HepG2 (cell line): ENCODE data around the gene ARCN1. TPM values are rescaled to one million over a fixed set of nuclear protein-coding genes. Genes with fewer than 3 reads are reported as not detected.
A peak's percentile ranks its signal among the peaks of the same experiment; 100 is the strongest.

ENCODE experiments used
- ARID4A ChIP-seq: sonication (generic); formaldehyde crosslinking; IDR thresholded peaks from 2 replicates; pipeline ENCODE4 v1.5.0; 2020; ENCODE audit warnings: mild to moderate bottlenecking, missing genetic modification reagents, borderline replicate concordance
- ATF7-NPFF ChIP-seq: sonication (generic); formaldehyde crosslinking; IDR thresholded peaks from 2 replicates; pipeline ENCODE4 v1.8.1; 2023; ENCODE audit warnings: mild to moderate bottlenecking, low read depth, missing genetic modification reagents, moderate library complexity
- CCDC6 ChIP-seq: sonication (generic); formaldehyde crosslinking; IDR thresholded peaks from 2 replicates; pipeline ENCODE4 v1.8.1; 2022; ENCODE audit warnings: mild to moderate bottlenecking, missing genetic modification reagents, moderate library complexity
- LRRFIP1 ChIP-seq: sonication (generic); formaldehyde crosslinking; conservative IDR thresholded peaks from 2 replicates; pipeline ENCODE4 v1.4.0; 2020; ENCODE audit warnings: missing genetic modification reagents
- RARA ChIP-seq: IDR thresholded peaks from 2 replicates; pipeline ENCODE4 v1.6.1; 2016; ENCODE audit warnings: missing genetic modification reagents, missing compliant biosample characterization
- RARG ChIP-seq: sonication (generic); formaldehyde crosslinking; IDR thresholded peaks from 2 replicates; pipeline ENCODE4 v1.4.0; 2020; ENCODE audit warnings: low read depth, mild to moderate bottlenecking, missing genetic modification reagents
- SP5 ChIP-seq: IDR thresholded peaks from 2 replicates; pipeline ENCODE4 v1.6.1; 2016; ENCODE audit warnings: low read depth, borderline replicate concordance
- TMF1 ChIP-seq: sonication (generic); formaldehyde crosslinking; IDR thresholded peaks from 2 replicates; pipeline ENCODE4 v1.8.1; 2022; ENCODE audit warnings: low read depth, missing genetic modification reagents
- ZFP36L2 ChIP-seq: sonication (generic); formaldehyde crosslinking; IDR thresholded peaks from 2 replicates; pipeline ENCODE4 v1.4.0; 2020; ENCODE audit warnings: missing genetic modification reagents
- ZMYM4 ChIP-seq: sonication (generic); formaldehyde crosslinking; IDR thresholded peaks from 2 replicates; pipeline ENCODE4 v1.8.1; 2023; ENCODE audit warnings: mild to moderate bottlenecking, missing genetic modification reagents
- ZNF350 ChIP-seq: sonication (generic); formaldehyde crosslinking; IDR thresholded peaks from 2 replicates; pipeline ENCODE4 v1.4.0; 2020; ENCODE audit warnings: mild to moderate bottlenecking, low read depth, missing genetic modification reagents, borderline replicate concordance
- ZNF703 ChIP-seq: sonication (generic); formaldehyde crosslinking; IDR thresholded peaks from 2 replicates; pipeline ENCODE4 v1.5.1; 2020; ENCODE audit warnings: missing genetic modification reagents, mild to moderate bottlenecking, moderate library complexity, borderline replicate concordance
- polyA plus RNA-seq, 8 experiments: library from polyadenylated mRNA; depleted of rRNA in 3 of 8; stranded (reverse) in 7 of 8; unstranded in 1 of 8; fragments of >200 nt; fragmentation: Illumina TruSeq in 4 of 8; extraction: Trizol in 4 of 8; gene quantifications; 2 replicates each; pipeline versions ENCODE4 v1.2.1 to v1.2.3, GENCODE V29; 2011 to 2016; ENCODE audit warnings: low read depth in 4 of 8, missing spikeins in 1 of 8, mixed read lengths in 1 of 8; ENCODE audit not compliant: insufficient read depth in 1 of 8
- total RNA-seq, 5 experiments: library from RNA; depleted of rRNA; stranded (reverse); fragments of >200 nt; fragmentation: Illumina TruSeq; extraction: Trizol; gene quantifications; 2 replicates each; pipeline ENCODE4 v1.2.3, GENCODE V29; 2016; ENCODE audit warnings: low read depth in 1 of 5
- TF ChIP-seq, protein P1 (sequence below): sonication (generic); formaldehyde crosslinking; IDR thresholded peaks from 2 replicates; pipeline ENCODE4 v1.5.0; 2020; ENCODE audit warnings: missing genetic modification reagents

Gene ARCN1
- total and polyA plus RNA-seq, 2 of the 13 experiments (the other 11 are each of a cell fraction or from before 2014, with no cell fraction given): 148 to 200 TPM

DNA sequence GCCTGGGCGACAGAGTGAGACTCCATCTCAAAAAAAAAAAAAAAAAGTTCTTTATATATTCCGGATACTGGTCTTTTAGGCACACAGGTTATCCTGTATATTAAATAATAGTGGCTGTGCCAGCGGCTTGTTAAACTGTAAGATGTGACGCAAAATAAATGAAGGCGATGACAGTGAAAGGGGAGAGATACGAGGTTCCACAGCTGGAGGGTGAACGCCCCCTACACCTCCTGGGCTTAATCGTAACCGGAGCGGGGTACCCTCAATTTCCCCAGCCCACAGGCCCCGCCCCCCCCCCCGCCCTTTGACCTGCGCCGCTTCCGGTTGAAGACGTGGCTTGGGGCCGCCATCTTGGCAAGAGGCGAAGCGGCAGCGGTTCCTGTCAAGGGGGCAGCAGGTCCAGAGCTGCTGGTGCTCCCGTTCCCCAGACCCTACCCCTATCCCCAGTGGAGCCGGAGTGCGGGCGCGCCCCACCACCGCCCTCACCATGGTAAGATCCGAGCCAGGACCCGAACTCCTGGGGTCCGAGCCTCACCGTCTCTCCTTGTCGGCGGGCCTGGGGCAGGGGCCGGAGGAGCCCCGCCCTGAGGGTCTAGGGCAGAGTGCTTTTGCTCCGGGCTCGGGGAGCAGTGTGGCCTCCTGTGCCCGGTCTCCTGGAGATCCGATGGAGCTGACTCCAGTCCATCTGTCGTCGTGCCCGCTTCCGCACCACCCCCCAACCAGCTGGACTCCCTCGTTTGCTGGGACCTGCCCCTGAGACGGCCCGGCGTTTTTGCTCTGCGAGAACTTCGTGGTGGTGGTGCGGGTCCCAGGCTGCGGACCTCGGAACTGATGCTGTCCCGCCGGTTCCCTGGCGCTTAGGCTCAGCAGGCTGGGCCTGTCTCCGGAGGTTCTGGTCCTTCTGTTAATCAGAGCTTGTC, at the start of gene ARCN1 (continued):
- TF ChIP-seq, protein P1, sequence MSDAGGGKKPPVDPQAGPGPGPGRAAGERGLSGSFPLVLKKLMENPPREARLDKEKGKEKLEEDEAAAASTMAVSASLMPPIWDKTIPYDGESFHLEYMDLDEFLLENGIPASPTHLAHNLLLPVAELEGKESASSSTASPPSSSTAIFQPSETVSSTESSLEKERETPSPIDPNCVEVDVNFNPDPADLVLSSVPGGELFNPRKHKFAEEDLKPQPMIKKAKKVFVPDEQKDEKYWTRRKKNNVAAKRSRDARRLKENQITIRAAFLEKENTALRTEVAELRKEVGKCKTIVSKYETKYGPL (CRISPR knock-in tag): no peak
- TF ChIP-seq LRRFIP1 (CRISPR knock-in tag) (no peak), TMF1 (CRISPR knock-in tag) (no peak), ZFP36L2 (CRISPR knock-in tag) (no peak), SP5 (CRISPR knock-in tag) (peak; percentile 16; the same call in 1 of the 2 replicates), ZNF350 (CRISPR knock-in tag) (peak; percentile 57; the same call in 1 of the 2 replicates), RARA (CRISPR knock-in tag) (no peak; the same call in 1 of the 2 replicates), ATF7-NPFF (CRISPR knock-in tag) (0 out of 2 replicates have a peak, but pooled peaks have one; percentile 29), ZNF703 (CRISPR knock-in tag) (0 out of 2 replicates have a peak, but pooled peaks have one; percentile 43), CCDC6 (CRISPR knock-in tag) (peak; percentile 70; the same call in 1 of the 2 replicates), RARG (CRISPR knock-in tag) (0 out of 2 replicates have a peak, but pooled peaks have one; percentile 14), ZMYM4 (CRISPR knock-in tag) (peak; percentile 60), ARID4A (peak; percentile 83)
